Measurements from ENCODE around the gene CHSY1.

CHSY1 gene

DNA sequence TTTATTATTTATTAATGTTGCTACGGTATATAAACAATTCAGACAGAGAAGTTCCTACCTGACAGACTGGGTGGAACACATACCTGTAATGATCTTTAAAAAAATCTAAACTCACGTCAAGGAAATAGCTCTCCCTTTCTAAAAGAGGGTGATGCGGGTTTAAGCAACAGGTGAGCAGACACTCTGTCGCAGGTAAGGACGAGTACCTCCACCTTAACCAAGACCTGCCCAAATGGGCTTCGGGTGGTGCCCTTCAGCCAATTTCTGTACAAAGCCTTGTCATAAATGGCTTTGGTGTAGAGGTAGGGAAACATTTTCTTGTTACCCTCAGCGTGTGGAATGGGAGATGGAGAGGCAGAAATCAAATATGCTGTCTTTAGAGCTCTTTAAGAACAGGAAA lies 67.0 kb downstream of the CHSY1 start:
- TF ChIP-seq JUND (IDR thresholded peaks at IDR 0.05; ENCODE audit: low read depth), result no peak
- no peak for DNase-seq (ENCODE audit: low read depth in 1 of 2, low spot score in 1 of 2)
- in situ Hi-C loops (cut with HindIII; ENCODE audit: low pct_unique_long_range_greater_than_20kb, low sequenced_read_pairs), result no loop called here

DNA sequence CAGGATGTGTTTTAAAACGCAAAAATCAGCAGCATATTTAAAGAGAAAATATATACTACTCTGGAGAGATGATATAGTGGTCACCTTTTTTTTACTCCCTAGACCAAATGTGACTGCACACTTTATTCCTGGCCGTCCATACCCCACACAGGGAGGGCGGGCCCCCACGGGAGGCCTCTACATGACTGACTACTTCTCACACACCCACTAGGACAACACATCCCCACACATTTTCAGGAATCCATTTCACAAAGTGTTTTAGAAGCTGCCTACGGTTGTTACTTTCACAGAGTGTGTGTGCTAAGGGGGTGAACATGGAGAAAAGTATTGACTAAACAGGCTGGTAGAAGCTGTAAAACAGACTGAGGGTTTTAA lies 67.9 kb downstream of the CHSY1 start:
- TF ChIP-seq JUND (IDR thresholded peaks at IDR 0.05; ENCODE audit: low read depth), result no peak
- DNase-seq (ENCODE audit: low read depth in 1 of 2, low spot score in 1 of 2), result no peak
- in situ Hi-C loops (cut with HindIII; ENCODE audit: low pct_unique_long_range_greater_than_20kb, low sequenced_read_pairs), result no loop called here

DNA sequence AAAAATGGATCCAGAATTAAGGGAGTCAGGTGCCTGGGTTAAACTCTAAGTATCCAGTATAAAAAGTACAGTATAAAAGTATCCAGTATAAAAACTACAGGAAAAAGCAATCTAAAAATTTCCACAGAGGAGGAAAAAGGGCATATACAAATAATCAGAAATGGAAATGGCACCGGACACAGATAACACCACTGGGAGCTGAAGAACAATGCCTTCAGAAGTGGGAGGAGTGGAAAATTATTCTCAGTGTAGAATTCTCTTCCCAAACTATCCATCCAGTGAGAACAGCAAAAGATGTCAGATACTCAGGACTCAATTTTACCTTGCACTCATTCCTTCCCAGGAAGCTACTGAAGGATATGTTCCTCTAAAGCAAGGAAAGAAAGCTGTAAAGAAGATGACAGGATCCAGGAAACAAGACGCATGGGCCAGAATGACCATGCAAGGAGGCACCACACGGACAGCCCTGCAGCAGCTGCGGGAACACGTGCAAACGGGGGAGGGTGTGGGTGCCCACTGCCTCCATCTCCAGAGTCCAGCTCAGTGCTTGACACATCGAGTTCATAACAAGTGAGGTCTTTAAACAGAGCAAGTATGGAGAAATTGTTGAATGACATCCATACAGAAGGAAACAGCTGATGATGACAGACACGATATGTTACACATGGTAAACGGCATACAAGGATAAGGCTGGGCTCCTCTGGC lies 68.5 kb downstream of the CHSY1 start:
- in situ Hi-C loops (cut with HindIII; ENCODE audit: low pct_unique_long_range_greater_than_20kb, low sequenced_read_pairs), result no loop called here
- TF ChIP-seq JUND (IDR thresholded peaks at IDR 0.05; ENCODE audit: low read depth), result no peak
- DNase-seq (ENCODE audit: low read depth in 1 of 2, low spot score in 1 of 2), result no peak

DNA sequence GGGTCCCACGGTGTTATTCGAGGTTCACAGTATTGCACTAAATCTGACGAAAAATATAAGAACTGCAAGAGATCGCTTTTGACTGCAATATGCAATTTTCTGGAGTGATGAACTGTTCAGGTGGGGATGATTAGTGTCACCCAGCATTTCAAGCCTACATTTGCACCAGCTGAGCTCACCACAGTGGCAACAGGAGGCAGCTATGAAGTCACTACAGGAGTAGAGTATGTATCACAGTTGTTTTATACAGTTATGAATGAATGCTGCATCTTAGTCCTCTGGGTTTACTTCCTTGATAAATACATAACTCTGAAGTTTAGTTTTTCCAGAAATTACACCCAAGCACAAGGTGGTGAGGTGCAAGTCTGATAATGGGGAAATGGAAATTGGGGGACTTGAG lies 69.6 kb downstream of the CHSY1 start:
- no peak for TF ChIP-seq JUND (IDR thresholded peaks at IDR 0.05; ENCODE audit: low read depth)
- no peak for DNase-seq (ENCODE audit: low read depth in 1 of 2, low spot score in 1 of 2)
- in situ Hi-C loops (cut with HindIII; ENCODE audit: low pct_unique_long_range_greater_than_20kb, low sequenced_read_pairs), result no loop called here

DNA sequence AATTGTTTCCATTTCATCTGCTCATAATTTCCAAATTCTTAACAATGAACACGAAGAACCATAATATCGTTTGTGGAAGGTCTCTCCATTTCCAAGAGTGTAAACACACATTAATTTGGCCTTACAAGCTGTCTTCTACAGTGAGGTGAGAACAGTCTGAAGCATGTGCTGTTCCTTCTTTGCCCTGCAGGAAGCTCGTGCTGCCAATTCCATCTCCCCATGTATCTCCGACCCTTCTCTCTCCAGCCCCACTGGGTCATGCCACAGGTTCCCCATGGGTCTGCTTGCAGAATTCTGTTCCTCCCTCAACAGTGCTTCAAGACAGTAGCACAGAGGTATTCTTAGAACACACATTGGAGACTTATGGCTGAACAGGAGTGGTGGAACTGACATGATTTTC lies 70.5 kb downstream of the CHSY1 start:
- no peak for TF ChIP-seq JUND (IDR thresholded peaks at IDR 0.05; ENCODE audit: low read depth)
- in situ Hi-C loops (cut with HindIII; ENCODE audit: low pct_unique_long_range_greater_than_20kb, low sequenced_read_pairs), result no loop called here
- DNase-seq (ENCODE audit: low read depth in 1 of 2, low spot score in 1 of 2), result no peak

DNA sequence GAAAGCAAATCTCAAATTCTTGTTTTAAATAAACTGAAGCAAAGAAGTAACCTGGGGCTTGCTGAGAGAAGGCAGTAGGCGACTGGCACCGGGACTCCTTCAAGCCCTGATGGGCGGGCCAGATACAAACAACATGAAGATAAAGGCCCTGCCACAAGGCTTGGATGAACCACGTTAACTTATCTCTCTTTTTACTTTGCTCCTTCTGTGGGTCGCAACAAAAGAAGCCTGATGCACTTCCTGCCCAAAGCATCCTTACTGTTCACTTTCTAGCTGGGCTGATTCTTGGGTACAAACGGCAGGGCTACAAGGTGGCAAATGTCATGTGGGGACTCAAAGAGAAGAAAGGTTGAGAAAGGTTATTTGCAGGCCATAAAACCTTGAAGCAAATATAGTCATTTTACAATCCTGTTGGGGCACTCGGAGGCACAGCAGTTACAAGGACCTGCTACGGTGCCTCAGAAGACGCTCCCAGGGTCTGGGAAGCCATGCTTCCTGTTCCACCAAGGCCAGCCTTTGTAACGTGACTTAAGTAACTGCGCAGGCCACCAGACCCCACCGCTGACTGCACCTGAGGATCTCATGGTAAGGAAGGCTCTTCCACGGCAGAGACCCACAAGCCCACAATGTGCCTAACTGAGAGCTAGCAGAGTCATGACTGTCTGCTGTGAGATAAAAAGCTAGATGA lies 71.1 kb downstream of the CHSY1 start:
- no peak for DNase-seq (ENCODE audit: low read depth in 1 of 2, low spot score in 1 of 2)
- in situ Hi-C loops (cut with HindIII; ENCODE audit: low pct_unique_long_range_greater_than_20kb, low sequenced_read_pairs), result no loop called here
- no peak for TF ChIP-seq JUND (IDR thresholded peaks at IDR 0.05; ENCODE audit: low read depth)

DNA sequence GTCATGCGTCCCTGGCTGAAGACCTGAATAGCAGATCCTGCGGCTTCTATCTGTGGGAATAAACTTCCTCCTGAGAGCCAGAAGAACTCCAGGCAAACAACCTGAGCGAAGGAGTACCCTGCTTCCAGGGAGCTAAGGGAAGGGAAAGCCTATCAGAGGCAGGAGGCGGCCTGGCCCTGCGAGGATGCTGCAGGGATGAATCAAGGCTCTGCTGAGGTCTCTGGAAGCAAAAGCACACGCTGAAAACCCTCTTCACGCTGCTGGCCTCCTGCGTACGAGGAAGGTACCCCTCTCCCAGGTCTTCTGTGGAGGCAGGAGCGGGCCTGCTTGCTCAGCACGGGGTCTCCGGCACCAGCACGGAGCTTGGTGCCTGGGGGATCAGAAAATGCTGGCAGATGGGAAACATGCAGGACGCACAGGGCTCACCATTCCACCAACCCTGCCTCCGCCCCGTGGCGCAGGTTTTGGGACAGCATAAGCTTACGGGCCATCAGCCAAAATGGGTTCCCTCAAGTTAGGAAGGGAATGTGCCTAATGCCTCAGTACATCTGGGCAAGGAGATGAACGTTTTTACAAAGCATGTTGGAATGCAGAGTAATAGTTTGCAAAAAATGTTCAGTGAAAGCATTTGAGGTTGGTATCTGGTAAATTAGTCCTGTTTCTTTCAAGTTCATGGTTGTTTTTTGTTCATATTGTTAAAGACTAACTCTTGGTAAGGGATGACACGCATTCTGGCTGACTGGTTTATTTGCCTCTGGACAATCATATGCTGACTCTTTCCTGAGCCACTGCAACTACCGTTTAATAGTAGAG lies 72.3 kb downstream of the CHSY1 start:
- DNase-seq (ENCODE audit: low read depth in 1 of 2, low spot score in 1 of 2), result no peak
- in situ Hi-C loops (cut with HindIII; ENCODE audit: low pct_unique_long_range_greater_than_20kb, low sequenced_read_pairs), result no loop called here
- no peak for TF ChIP-seq JUND (IDR thresholded peaks at IDR 0.05; ENCODE audit: low read depth)

DNA sequence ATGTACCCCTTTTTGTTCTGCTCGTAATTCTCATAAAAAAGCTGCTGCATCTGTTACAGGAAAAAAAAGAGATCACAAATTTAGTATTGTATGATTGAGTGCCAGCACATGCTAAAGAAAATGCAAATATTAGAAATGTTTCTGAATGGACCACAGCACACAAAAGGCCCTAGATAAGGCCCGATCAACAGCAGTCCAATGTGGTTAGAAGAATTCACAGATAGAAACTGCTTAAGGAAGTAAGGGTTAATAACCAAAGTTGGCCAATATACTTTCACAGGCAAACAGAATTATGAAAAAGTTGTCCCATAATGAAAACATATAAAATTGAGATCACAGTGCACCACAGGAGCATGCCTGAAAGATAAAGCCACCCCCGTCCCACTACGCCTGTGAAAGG lies 72.9 kb downstream of the CHSY1 start:
- no peak for TF ChIP-seq JUND (IDR thresholded peaks at IDR 0.05; ENCODE audit: low read depth)
- DNase-seq (ENCODE audit: low read depth in 1 of 2, low spot score in 1 of 2), result no peak
- in situ Hi-C loops (cut with HindIII; ENCODE audit: low pct_unique_long_range_greater_than_20kb, low sequenced_read_pairs), result no loop called here

DNA sequence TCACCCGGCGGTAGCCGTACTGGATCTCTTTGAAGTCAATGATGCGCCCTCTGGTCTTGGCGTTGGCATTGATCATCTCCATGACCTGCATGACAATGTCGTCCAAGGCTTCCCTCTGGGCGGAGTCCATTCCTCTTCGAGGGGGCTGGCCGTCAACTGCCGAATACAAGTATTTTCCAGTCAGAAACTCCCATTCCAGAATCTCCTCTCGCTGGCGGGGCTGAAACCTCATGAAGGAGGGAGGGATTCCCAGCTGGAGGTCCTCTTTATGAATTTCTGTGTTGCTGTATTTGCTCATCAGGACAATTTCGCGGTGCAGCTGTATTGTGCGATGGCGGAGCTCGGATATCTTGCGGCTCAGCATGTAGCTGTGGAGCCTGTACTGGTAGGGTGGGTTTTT lies 73.4 kb downstream of the CHSY1 start:
- in situ Hi-C loops (cut with HindIII; ENCODE audit: low pct_unique_long_range_greater_than_20kb, low sequenced_read_pairs), result no loop called here

DNA sequence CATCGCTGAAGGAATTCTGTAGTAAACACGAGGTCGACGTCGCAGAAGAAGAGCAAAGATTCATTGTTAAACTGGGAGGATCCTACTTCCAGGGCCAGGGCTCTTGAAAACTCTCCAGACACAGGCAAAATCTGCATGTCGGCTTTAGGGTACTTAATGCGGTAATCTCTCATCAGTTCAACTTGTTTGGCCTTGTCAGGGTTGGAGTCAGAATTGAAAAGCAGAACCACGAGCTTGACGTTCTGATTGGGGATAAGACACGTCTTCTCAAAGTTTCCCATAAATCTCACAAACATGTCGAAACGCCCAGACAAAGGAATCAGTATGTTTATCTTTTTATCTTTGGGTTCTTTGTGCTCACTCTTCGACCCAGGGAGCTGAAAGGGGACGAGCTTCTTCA lies 74.0 kb downstream of the CHSY1 start:
- in situ Hi-C loops (cut with HindIII; ENCODE audit: low pct_unique_long_range_greater_than_20kb, low sequenced_read_pairs), result no loop called here
- DNase-seq (ENCODE audit: low read depth in 1 of 2, low spot score in 1 of 2), result no peak
- no peak for TF ChIP-seq JUND (IDR thresholded peaks at IDR 0.05; ENCODE audit: low read depth)

More for the DNA sequence above, 73.4 kb downstream of the CHSY1 start:
- DNase-seq (ENCODE audit: low read depth in 1 of 2, low spot score in 1 of 2), result no peak
- no peak for TF ChIP-seq JUND (IDR thresholded peaks at IDR 0.05; ENCODE audit: low read depth)

DNA sequence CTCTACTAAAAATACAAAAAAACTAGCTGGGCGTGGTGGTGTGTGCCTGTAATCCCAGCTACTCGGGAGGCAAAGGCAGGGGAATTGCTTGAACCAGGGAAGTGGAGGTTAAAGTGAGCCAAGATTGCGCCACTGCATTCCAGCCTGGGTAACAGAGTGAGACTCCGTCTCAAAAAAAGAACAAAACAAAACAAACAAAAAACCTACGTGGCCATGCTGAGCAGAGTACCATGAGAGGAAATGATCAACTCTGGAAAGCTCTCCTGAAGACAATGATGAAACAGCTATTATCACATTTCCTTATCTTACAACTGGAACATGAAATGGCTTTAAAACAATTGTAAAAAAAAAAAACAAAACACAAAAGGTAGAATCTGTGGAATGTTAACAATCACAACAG lies 75.2 kb downstream of the CHSY1 start:
- peak in 1 of 2 experiments; percentile 26 for DNase-seq (ENCODE audit: low read depth in 1 of 2, low spot score in 1 of 2)
- in situ Hi-C loops (cut with HindIII; ENCODE audit: low pct_unique_long_range_greater_than_20kb, low sequenced_read_pairs), result no loop called here
- no peak for TF ChIP-seq JUND (IDR thresholded peaks at IDR 0.05; ENCODE audit: low read depth)

DNA sequence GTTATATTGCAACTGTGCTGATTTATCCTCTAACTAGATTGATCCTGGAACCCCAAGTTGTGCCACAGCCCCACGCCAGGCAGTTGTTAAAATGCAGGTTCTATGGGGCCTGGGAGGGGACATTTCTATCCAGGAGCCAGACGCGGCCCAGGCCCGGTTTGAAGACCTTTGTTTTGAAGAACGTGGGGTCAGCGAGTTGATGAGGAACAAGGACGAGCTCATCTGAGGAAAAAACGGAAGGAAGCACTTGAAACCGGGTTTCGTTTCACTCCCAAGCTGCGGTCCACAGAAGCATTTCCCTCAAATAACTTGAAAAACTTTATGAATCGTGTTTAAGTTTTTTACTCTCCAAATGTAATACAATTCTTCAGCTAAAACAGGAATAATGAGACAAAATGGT lies 76.4 kb downstream of the CHSY1 start:
- no peak for TF ChIP-seq JUND (IDR thresholded peaks at IDR 0.05; ENCODE audit: low read depth)
- in situ Hi-C loops (cut with HindIII; ENCODE audit: low pct_unique_long_range_greater_than_20kb, low sequenced_read_pairs), result no loop called here
- no peak for DNase-seq (ENCODE audit: low read depth in 1 of 2, low spot score in 1 of 2)

Measured in T47D (cell line).